Activated CD8-positive, alpha-beta memory T cell treated with anti-CD3 and anti-CD28 coated beads, Interleukin-2, amount 50 U/mL, for 4 hours (primary cell): Measurements from ENCODE around the gene IL6.
"Not testable (repeated sequence)": the region's sequence is repeated elsewhere in the genome, so short reads cannot be mapped to it uniquely, and the experiment has no call there.

Experiments used
- DNase-seq: peaks from one replicate; pipeline ENCODE4 v3.0.0-alpha.2; 2020

The IL6 gene

DNA sequence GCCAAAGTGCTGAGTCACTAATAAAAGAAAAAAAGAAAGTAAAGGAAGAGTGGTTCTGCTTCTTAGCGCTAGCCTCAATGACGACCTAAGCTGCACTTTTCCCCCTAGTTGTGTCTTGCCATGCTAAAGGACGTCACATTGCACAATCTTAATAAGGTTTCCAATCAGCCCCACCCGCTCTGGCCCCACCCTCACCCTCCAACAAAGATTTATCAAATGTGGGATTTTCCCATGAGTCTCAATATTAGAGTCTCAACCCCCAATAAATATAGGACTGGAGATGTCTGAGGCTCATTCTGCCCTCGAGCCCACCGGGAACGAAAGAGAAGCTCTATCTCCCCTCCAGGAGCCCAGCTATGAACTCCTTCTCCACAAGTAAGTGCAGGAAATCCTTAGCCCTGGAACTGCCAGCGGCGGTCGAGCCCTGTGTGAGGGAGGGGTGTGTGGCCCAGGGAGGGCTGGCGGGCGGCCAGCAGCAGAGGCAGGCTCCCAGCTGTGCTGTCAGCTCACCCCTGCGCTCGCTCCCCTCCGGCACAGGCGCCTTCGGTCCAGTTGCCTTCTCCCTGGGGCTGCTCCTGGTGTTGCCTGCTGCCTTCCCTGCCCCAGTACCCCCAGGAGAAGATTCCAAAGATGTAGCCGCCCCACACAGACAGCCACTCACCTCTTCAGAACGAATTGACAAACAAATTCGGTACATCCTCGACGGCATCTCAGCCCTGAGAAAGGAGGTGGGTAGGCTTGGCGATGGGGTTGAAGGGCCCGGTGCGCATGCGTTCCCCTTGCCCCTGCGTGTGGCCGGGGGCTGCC is at the start of gene IL6:
TSS of gene IL6 (plus strand) at position 294 of the 807 bp plus-strand sequence. CDS start at position 357, 63 bp downstream.
- DNase-seq = peak; percentile 21

DNA sequence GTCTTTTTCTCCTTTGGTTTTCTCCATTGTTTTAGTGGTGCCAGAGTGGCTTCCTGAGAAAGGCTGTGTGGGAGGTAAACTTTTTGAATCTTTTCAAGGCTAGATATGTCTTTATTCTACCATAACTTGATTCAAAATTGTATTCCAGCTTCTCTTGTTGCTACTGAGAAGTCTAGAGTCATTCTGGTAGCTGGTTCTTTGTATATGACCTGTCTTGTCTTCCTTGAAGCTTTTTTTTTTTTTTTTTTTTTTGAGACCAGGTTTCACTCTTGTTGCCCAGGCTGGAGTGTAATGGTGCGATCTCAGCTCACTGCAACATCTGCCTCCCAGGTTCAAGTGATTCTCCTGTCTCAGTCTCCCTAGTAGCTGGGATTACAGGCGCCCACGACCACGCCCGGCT is 49.7 kb upstream of the IL6 start:
- DNase-seq = not testable (repeated sequence)

DNA sequence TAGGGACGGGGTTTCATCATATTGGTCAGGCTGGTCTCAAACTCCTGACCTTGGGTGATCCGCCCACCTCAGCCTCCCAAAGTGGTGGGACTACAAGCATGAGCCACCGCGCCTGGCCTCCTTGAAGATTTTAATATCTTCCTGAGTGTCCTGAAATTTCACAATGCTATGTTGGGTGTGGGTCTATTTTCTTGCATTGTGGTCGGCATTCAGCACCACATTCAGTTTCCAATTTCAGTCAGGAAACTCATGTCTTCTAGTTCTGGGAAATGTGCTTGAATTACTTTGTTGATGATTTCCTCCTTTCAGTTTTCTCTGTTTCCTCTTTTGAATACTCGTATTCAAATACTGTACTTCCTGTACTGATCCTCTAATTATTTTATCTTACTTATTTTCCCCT is 49.3 kb upstream of the IL6 start:
- no peak for DNase-seq

DNA sequence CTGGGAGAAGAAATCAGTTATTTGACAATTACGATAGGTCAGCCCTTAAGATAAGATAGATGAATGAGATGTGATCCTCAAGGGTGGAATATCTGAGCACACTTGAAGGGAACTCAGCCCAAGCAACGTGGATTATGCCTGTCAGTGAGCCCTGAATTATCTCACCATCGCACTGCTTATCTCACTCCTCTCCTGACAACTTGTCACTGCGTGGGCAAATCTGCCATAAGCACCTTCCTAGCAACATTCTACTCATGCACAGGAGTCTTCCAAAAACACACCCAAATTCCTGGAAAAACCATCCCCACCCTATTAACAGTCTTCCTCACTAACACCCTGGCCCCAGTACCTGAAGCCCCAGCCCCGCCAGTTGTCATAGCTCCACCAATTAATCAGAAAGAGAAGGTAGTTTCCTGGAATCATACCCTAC is 46.5 kb upstream of the IL6 start:
- DNase-seq = no peak

DNA sequence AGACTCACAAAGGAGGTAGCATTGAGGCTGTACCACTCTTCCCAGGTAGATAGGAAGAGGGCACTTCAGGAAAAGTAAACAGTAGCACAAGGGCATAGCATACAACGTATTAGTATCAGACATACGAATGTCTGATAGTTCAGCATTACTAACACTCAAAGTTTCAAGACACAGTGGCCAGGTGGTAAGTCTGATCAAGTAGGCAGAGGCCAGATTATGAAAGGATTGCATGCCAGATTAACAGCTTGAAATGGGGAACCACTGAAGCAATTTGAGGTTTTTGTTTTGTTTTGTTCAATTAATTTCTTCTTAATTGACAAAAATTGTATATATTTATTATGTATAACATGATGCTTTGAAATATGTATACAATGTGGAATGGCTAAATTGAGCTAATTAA is 45.7 kb upstream of the IL6 start:
- DNase-seq = no peak

DNA sequence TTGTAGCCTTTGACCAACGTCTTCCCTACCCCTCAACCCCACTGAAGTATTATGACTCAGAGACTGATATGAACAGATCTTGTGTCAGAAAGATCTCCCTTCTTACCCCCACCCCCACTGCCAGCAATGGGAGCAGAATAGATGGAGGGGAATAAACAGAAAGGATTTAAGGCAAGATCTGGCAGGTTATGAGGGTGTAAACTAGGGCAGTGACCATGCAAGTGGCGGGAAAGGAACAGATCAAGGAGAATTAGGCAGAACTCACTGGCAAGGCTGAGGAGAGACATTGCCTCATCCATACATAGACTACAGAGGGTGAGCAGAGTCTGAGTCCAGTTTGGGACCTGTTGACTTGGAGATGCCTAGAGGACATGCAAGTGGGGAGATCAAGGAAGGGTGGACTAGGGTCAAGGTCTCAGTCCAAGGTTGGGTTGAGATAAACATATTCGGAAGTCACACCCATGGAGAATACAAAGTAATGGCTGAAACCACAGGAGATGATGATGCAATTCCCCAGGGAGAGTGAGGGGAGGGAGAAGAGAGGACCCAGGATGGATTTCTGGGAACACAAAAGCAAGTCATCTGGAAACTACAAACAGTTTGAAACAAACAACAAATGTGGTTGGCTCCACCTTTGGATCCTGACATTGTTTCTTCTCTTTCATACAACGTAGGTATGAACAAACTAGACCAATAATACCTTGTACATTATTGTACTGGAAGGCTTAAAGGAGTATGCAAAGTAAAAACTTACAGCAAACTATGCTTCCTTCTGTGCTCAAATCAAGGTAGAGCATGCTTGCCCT is 44.9 kb upstream of the IL6 start:
- no peak for DNase-seq

DNA sequence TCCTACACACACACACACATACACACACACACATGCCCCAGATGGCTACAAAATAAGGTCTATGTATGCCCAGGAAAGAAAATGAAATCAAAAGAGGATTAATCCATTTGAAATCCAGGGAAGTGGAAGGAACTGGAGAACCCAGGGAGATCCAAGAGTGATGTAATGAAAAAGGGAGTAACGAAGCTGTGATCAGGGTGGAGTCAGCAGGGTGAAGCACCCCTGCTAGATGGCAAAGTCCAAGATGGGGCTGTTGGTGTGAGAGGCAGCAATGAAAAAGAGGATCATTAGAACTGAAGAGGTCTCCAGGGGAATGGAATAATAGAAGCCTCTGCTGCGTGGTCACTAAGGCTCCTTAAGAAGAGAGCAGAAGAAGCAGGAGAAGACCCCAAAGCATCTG is 43.6 kb upstream of the IL6 start:
- DNase-seq = no peak

DNA sequence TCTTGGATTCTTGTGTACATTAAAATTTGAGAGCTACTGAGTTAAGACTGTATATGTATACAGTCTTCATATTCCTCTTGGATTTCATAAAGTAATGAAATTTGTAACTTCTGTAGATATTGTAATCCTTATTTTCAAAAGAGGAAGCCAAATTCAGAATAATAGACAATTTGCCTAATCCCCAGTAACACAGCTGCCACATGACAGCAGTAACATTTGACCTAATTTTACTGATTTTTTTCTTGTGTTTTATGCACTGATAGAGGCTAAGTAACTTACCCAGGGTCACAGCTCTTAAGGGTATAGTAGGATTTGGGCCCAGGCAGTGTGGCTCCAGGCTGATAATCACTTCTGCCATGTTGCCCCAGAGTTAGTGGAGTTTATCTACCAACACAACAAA is 40.4 kb upstream of the IL6 start:
- DNase-seq = no peak

DNA sequence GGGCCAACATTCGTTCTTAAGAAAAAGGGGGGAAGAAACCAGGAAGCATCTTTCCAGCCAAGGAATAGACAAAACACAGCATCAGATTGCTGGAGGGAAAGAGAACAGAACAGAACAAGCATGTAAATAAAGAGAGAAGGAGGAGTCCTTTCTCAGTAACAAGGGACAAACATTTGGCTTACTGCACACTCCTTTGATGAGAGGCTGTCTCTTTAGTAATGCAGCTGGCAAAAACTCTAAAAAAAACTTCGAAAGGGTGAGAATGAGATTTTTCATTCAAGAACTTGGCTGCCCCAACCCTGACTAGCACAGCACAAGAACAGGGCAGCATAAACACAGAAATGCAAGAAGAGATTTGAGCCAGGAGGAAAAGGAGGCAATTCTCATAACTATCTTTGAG is 38.9 kb upstream of the IL6 start:
- no peak for DNase-seq

DNA sequence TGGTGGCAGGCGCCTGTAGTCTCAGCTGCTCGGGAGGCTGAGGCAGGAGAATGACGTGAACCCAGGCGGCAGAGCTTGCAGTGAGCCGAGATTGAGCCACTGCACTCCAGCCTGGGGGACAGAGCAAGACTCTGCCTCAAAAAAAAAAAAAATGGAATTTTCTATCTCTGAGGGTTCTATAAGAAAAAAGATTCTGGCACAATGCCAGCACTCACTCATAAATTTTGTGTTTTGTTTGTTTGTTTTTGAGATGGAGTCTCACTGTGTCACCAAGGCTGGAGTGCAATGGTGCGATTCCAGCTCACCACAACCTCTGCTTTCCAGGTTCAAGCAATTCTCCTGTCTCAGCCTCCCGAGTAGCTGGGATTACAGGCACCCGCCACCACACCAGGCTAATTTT is 38.1 kb upstream of the IL6 start:
- DNase-seq = not testable (repeated sequence)

DNA sequence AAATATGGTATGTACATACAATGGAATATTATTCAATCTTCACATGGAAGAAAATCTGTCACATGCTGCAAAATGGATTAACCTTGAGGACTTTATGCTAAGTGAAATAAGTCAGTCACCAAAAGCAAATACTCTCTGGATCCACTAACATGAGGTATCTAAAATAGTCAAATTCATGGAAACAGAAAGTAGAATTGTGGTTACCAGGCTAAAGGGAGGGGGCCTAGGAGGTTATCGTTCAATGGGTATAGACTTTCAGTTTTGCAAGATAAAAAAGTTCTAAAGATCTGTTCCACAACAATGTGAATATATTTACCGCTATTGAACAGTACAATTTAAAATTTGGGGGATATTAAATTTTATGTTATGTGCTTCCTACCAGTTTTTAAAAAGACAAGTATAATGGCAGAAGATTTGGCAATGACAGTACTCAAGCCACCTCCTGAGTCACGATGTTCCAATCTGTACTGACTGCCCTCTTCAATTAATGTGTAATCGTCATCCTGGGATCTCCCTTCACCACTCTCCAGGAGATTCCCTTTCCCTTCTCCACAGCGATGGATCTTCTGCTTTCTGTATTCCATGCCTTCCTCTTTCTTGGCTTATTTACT is 32.3 kb upstream of the IL6 start:
- no peak for DNase-seq

DNA sequence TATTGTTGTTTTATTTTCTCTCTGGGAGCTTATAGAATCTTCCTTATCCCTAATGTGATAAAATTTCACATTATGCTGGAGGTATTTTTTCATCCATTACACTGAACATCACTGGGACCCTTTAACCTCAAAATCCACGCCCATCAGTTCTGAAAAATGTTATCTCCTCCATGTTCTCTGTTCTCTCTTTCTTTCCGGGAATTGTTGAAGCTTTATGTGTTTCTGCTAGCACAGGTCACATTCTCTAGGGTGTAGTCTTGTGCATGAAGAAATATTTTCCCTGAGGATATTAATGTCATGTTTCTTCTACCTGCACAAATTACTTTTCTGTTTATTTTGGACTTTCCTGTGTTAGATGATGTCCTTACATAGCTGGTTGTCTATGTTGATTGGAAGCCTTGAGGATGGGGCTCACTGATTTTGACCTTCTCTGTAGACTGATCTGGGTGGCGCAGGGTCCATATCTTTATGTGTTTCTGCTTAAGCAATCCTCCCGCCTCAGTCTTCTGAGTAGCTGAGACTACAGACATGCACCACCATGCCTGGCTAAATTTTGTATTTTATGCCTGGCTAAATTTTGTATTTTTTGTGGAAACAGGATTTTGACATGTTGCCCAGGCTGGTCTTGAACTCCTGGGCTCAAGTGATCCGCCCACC is 31.4 kb upstream of the IL6 start:
- DNase-seq = no peak

DNA sequence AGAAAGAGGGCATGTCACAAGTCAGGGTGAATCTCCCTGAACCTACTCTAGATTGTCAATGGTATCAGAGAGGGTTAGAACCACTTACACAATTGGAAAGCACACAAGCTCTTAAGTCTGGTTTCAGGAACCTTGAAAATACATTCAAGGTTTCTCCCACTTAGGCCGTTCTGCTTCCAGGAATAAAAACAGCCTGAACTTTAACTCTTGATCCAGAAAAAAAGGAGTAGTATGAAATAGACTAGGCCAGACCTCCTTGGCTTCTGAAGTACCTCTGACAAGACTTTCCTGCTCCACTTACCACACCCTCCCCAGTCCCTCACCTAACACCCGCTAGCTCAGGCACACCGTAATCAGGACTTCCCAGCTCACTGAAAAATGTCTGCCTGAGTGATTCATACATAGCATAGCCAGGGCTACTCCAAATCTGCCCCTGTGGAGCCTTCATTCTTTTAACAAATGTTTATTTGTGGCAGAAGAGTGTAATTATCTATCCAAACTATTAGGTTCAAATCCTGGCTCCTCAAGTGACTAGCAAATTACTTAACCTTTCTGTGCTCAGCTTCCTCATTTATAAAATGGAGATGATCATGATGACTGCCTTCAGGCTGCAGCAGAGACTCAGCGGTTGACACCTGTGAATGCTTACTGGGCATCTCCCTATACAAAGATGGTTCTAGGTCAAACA is 30.3 kb upstream of the IL6 start:
- DNase-seq = no peak

DNA sequence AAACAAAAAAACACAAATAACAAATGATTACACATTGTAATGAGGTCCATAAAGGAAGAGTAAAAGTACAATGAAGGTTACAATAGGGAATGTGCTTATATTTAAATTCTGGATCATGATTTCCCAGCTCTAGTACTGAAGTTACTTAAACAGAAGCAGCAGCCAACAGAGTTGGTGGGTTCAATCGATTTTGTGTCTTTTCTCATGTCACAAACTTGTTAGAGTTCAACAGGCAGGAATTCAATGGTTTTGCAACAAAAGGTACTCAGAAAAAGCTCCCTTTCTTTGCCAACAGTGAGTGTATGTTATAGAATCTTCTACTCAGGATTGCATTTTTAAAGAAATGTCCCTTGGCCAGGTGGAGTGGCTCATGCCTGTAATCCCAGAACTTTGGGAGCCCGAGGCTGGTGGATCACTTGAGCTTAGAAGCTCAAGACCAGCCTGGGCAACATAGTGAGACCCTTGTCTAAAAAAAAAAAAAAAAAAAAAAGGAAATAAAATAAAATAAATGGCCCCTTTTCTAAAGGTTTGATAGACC is 29.6 kb upstream of the IL6 start:
- no peak for DNase-seq

DNA sequence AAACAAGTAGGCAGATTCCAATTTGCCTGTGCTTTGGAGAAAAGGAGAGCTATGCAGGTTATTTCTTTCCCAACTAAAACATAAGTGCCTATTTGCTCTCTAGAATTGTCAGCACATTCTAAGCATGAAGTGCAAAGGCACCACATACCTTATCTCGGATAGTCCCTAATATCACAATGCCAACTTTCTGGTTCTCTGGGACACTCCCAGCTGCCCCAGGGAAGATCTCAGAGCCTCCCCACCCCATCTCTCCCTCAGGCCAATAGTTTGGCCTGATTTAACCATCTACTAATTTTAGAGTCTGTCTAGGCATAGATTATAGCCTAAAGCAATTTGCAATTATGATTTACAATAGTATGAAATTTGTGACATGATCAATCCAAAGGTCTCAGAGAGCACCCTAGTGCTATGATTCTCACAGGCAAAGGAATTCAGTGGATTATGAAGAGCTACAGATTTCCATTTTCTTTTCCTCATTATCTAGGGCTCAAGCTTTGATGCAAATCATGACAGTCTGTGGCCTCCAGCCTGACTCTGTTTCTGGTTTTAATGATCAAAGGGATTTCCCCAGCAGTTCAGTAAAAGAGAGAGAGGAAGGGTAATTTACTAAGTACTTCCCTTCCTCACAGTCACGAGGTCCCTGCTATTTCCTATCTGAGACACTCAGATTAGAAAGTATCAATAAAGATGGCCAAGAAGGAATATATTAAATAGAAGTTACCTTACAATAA is 29.0 kb upstream of the IL6 start:
- no peak for DNase-seq

DNA sequence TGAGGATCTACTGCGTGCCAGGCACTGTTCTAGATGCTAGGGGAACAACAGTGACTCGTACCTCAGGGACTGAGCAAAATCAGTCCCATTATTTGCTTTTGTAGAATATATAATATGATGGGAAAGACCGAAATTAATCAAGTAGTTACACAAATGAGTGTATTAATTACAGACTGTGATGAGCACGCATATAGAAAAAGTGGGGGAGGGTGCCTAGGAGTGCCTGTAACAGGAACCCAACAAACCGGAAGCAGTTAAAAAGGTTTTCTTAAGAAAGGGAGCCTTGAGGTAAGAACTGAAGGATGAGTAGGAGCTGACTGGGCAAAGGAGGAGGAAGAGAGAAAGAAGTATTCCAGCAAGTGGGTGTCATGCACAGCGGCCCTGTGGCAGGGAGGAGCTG is 28.2 kb upstream of the IL6 start:
- DNase-seq = no peak

DNA sequence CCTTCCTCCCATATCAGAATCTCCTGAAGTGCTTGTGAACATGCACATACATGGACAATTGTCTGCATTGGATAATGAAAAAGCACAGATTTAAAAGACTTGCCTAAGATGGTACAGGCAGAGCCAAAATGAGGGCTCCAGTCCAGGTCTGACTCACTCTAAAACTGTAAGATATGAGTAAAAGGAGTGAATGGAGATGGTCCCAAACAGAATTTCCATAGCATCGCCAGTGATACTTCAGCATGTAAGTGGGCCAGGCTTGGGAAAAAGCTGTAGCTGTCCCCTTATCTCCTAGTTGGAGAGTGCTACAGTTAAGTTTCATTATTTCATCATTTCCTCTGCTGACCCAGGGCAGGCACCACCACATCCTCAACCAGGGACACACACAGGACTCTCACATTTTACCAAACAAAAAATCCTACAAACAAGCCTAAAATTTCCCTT is 26.4 kb upstream of the IL6 start:
- DNase-seq = no peak

DNA sequence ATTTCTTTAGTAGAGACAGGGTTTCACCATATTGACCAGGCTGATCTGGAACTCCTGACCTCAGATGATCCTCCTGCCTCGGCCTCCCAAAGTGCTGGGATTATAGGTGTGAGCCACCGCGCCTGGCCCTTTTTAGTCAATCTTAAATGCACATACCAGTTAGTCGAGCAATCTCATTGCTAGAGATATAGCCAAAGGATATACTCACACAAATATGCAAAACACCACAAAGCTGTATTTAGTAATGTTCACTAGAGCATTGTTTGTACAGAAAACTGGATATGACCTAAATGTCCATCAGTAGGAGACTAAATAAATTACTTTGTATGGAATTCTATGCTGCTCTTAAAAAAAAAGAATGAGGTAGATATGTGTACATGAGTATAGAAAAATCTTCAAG is 24.5 kb upstream of the IL6 start:
- no peak for DNase-seq

DNA sequence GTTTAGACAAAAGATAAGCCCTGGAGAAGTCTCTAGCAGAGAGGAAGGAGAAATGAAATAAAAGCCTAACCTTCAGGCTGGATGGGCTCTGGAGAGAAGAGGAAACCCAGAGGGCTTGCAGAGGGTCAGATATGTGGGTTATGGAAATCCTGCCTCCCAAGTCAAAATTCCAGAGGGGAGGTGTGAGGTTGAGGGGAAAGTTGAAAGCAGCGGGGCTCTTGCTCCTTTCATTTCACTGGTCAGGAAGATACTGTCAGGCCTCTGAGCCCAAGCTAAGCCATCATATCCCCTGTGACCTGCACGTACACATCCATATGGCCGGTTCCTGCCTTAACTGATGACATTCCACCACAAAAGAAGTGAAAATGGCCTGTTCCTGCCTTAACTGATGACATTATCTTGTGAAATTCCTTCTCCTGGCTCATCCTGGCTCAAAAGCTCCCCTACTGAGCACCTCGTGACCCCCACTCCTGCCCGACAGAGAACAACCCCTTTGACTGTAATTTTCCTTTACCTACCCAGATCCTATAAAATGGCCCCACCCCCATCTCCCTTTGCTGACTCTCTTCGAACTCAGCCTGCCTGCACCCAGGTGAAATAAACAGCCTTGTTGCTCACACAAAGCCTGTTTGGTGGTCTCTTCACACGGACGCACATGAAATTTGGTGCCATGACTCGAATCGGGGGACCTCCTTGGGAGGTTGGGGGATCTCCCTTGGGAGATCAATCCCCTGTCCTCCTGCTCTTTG is 23.7 kb upstream of the IL6 start:
- not testable (repeated sequence) for DNase-seq

DNA sequence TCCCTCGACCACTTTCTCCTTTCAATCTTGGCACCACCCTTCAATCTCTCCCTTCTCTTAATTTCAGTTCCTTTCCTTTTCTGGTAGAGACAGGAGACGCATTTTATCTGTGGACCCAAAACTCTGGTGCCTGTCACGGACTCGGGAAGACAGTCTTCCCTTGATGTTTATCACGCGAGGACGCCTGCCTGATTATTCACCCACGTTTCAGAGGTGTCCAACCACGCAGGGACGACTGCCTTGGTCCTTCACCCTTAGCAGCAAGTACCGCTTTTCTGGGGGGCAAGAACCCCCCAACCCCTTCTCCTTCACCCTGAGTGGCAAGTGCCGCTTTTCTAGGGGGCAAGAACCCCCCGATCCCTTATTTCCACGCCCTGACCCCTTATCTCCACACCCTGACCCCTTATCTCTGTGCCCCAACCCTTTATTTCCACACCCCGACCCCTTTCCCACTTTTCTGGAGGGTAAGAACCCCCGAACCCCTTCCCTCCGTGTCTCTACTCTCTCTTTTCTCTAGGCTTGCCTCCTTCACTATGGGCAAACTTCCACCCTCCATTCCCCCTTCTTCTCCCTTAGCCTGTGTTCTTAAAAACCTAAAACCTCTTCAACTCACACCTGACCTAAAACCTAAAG is 22.9 kb upstream of the IL6 start:
- DNase-seq = not testable (repeated sequence)
